ENCODE results near the gene CTNNA2.

The CTNNA2 gene

GRCh38 chr2:79716266-79716665, 203.4 kb downstream of the CTNNA2 start:
- no peak for TF ChIP-seq REST (IDR thresholded peaks at IDR 0.05; ENCODE audit: low read depth)

- TF ChIP-seq EGR1 (IDR thresholded peaks at IDR 0.05): no peak
- 0 out of 2 replicates have a peak, but pooled peaks have one; percentile 11 for TF ChIP-seq USF1 (IDR thresholded peaks at IDR 0.05)
- TF ChIP-seq NFIC (IDR thresholded peaks at IDR 0.05): no peak
Observed at GRCh38 chr2:79717364-79718007, 204.6 kb downstream of the CTNNA2 start.

GRCh38 chr2:79721061-79721460, 208.2 kb downstream of the CTNNA2 start:
- TF ChIP-seq EGR1 (IDR thresholded peaks at IDR 0.05): no peak
- TF ChIP-seq TEAD4 (IDR thresholded peaks at IDR 0.05): no peak
- TF ChIP-seq FOXM1 (IDR thresholded peaks at IDR 0.05; ENCODE audit: borderline replicate concordance, low read depth): no peak
- TF ChIP-seq YY1 (IDR thresholded peaks at IDR 0.05; ENCODE audit: low read depth): no peak
- no peak for TF ChIP-seq CREB1 (IDR thresholded peaks at IDR 0.05; ENCODE audit: low read depth)
- TF ChIP-seq USF1 (IDR thresholded peaks at IDR 0.05): no peak
- no peak for TF ChIP-seq TCF12 (IDR thresholded peaks at IDR 0.05; ENCODE audit: low read depth)
- no peak for TF ChIP-seq RAD21 (IDR thresholded peaks at IDR 0.05; ENCODE audit: low read depth)
- TF ChIP-seq REST (IDR thresholded peaks at IDR 0.05; ENCODE audit: low read depth): no peak
- no peak for TF ChIP-seq ZBTB7A (IDR thresholded peaks at IDR 0.05; ENCODE audit: low read depth)
- no peak for TF ChIP-seq NFIC (IDR thresholded peaks at IDR 0.05)
- TF ChIP-seq EP300 (IDR thresholded peaks at IDR 0.05; ENCODE audit: borderline replicate concordance): no peak
- TF ChIP-seq TAF1 (IDR thresholded peaks at IDR 0.05; ENCODE audit: low read depth): no peak
- no peak for TF ChIP-seq MAX (IDR thresholded peaks at IDR 0.05)
- no peak for TF ChIP-seq CEBPB (IDR thresholded peaks at IDR 0.05)

- TF ChIP-seq RAD21 (IDR thresholded peaks at IDR 0.05; ENCODE audit: low read depth): no peak
- no peak for TF ChIP-seq FOXM1 (IDR thresholded peaks at IDR 0.05; ENCODE audit: borderline replicate concordance, low read depth)
- TF ChIP-seq TEAD4 (IDR thresholded peaks at IDR 0.05): no peak
- TF ChIP-seq TCF12 (IDR thresholded peaks at IDR 0.05; ENCODE audit: low read depth): no peak
- no peak for TF ChIP-seq TAF1 (IDR thresholded peaks at IDR 0.05; ENCODE audit: low read depth)
- no peak for TF ChIP-seq REST (IDR thresholded peaks at IDR 0.05; ENCODE audit: low read depth)
- TF ChIP-seq CREB1 (IDR thresholded peaks at IDR 0.05; ENCODE audit: low read depth): no peak
- TF ChIP-seq MAX (IDR thresholded peaks at IDR 0.05): no peak
- TF ChIP-seq CEBPB (IDR thresholded peaks at IDR 0.05): no peak
- no peak for TF ChIP-seq NFIC (IDR thresholded peaks at IDR 0.05)
Observed at GRCh38 chr2:79721966-79722365, 209.1 kb downstream of the CTNNA2 start.

- no peak for TF ChIP-seq USF1 (IDR thresholded peaks at IDR 0.05)
- no peak for TF ChIP-seq CEBPB (IDR thresholded peaks at IDR 0.05)
- no peak for TF ChIP-seq NFIC (IDR thresholded peaks at IDR 0.05)
- no peak for TF ChIP-seq RAD21 (IDR thresholded peaks at IDR 0.05; ENCODE audit: low read depth)
- TF ChIP-seq CREB1 (IDR thresholded peaks at IDR 0.05; ENCODE audit: low read depth): no peak
- no peak for TF ChIP-seq ZBTB7A (IDR thresholded peaks at IDR 0.05; ENCODE audit: low read depth)
- TF ChIP-seq MAX (IDR thresholded peaks at IDR 0.05): no peak
- no peak for TF ChIP-seq YY1 (IDR thresholded peaks at IDR 0.05; ENCODE audit: low read depth)
- no peak for TF ChIP-seq REST (IDR thresholded peaks at IDR 0.05; ENCODE audit: low read depth)
- no peak for TF ChIP-seq TEAD4 (IDR thresholded peaks at IDR 0.05)
- no peak for TF ChIP-seq FOXM1 (IDR thresholded peaks at IDR 0.05; ENCODE audit: borderline replicate concordance, low read depth)
- TF ChIP-seq TAF1 (IDR thresholded peaks at IDR 0.05; ENCODE audit: low read depth): no peak
- no peak for TF ChIP-seq EP300 (IDR thresholded peaks at IDR 0.05; ENCODE audit: borderline replicate concordance)
- no peak for TF ChIP-seq TCF12 (IDR thresholded peaks at IDR 0.05; ENCODE audit: low read depth)
Observed at GRCh38 chr2:79723830-79724229, 211.0 kb downstream of the CTNNA2 start.
